ENCODE data around the gene SSH2. TPM values are rescaled to one million over a fixed set of nuclear protein-coding genes. Genes with fewer than 3 reads are reported as not detected.

SSH2 gene
- total and polyA plus RNA-seq, 2 of the 13 experiments (the other 11 are each of a cell fraction or from before 2014, with no cell fraction given) = 6.0 to 6.4 TPM

- TF ChIP-seq ARHGAP35 (CRISPR knock-in tag; IDR thresholded peaks at IDR 0.05; ENCODE audit: borderline replicate concordance) = no peak; the same call in 1 of the 2 replicates
- 0 out of 2 replicates have a peak, but pooled peaks have one; percentile 17 for TF ChIP-seq ZNF343 (CRISPR knock-in tag; IDR thresholded peaks at IDR 0.05)
- peak; percentile 5; the same call in 1 of the 2 replicates for TF ChIP-seq ISL2 (CRISPR knock-in tag; IDR thresholded peaks at IDR 0.05)
- TF ChIP-seq MXI1 (IDR thresholded peaks at IDR 0.05; ENCODE audit: borderline replicate concordance, low read depth, low read length) = peak; percentile 67; the same call in 1 of the 3 replicates
- TF ChIP-seq ZNF770 (CRISPR knock-in tag; IDR thresholded peaks at IDR 0.05) = peak; percentile 41; the same call in 1 of the 2 replicates
- TF ChIP-seq FOXK1 (CRISPR knock-in tag; IDR thresholded peaks at IDR 0.05; ENCODE audit: borderline replicate concordance, low read depth) = no peak
- no peak for TF ChIP-seq KMT2B (CRISPR knock-in tag; IDR thresholded peaks at IDR 0.05)
- peak; percentile 77 for TF ChIP-seq ZBTB2 (CRISPR knock-in tag; IDR thresholded peaks at IDR 0.05; ENCODE audit: low read depth)
- TF ChIP-seq ZNF609 (CRISPR knock-in tag; IDR thresholded peaks at IDR 0.05; ENCODE audit: borderline replicate concordance) = 0 out of 2 replicates have a peak, but pooled peaks have one; percentile 18
- TF ChIP-seq ZNF674 (CRISPR knock-in tag; IDR thresholded peaks at IDR 0.05; ENCODE audit: low read depth) = no peak
- no peak for TF ChIP-seq FOXJ3 (CRISPR knock-in tag; IDR thresholded peaks at IDR 0.05; ENCODE audit: borderline replicate concordance)
- no peak for TF ChIP-seq TARDBP (CRISPR knock-in tag; IDR thresholded peaks at IDR 0.05)
- peak; percentile 68 for TF ChIP-seq PHF8 (CRISPR knock-in tag; IDR thresholded peaks at IDR 0.05)
- no peak for TF ChIP-seq NR2F6 (IDR thresholded peaks at IDR 0.05)
- 0 out of 2 replicates have a peak, but pooled peaks have one; percentile 3 for TF ChIP-seq NR2F6 (CRISPR knock-in tag; IDR thresholded peaks at IDR 0.05)
- peak; percentile 26; the same call in 1 of the 2 replicates for TF ChIP-seq ZGPAT (CRISPR knock-in tag; IDR thresholded peaks at IDR 0.05)
- TF ChIP-seq HOXA9 (CRISPR knock-in tag; IDR thresholded peaks at IDR 0.05; ENCODE audit: borderline replicate concordance) = no peak
- TF ChIP-seq ZNF629 (CRISPR knock-in tag; conservative IDR thresholded peaks at IDR 0.05) = no peak
- 0 out of 2 replicates have a peak, but pooled peaks have one; percentile 29 for TF ChIP-seq ZNF672 (CRISPR knock-in tag; IDR thresholded peaks at IDR 0.05)
These were observed 340.3 kb downstream of the SSH2 start, which contains the start of gene GIT1 (continued) for GRCh38 chr17:29589524-29590410.

Measured in HepG2 (cell line).